Cardiac muscle cell (in vitro differentiated cells and primary cell): ENCODE data around the gene TRAF1. TPM values are rescaled to one million over a fixed set of nuclear protein-coding genes. Genes with fewer than 3 reads are reported as not detected.

ENCODE experiments used
- DNase-seq, 2 donors: peaks; one replicate each; pipeline versions ENCODE4 v3.0.0 to v3.0.0-alpha.2; 2010 to 2017; ENCODE audit warnings: low read depth in 1 of 2, low spot score in 1 of 2
- H3K27ac ChIP-seq: fragments of 200-600 bp; sonication (generic); 2 replicates; pipeline ENCODE4 v1.5.1; 2016
- H3K27me3 ChIP-seq: fragments of 200-600 bp; sonication (generic); 2 replicates; pipeline ENCODE4 v1.6.0; 2016; ENCODE audit warnings: control low read depth
- H3K36me3 ChIP-seq: fragments of 200-600 bp; sonication (generic); 2 replicates; pipeline ENCODE4 v1.5.1; 2016; ENCODE audit warnings: control low read depth
- H3K4me1 ChIP-seq: fragments of 200-600 bp; sonication (generic); 2 replicates; pipeline ENCODE4 v1.8.1; 2017; ENCODE audit warnings: low read depth, mild to moderate bottlenecking, mixed run types
- H3K4me3 ChIP-seq: fragments of 200-600 bp; sonication (generic); 2 replicates; pipeline ENCODE4 v1.5.1; 2016; ENCODE audit warnings: mild to moderate bottlenecking
- H3K9me3 ChIP-seq: fragments of 200-600 bp; sonication (generic); 2 replicates; pipeline ENCODE4 v1.5.1; 2017; ENCODE audit warnings: low read depth, mild to moderate bottlenecking, control low read depth
- CTCF ChIP-seq: IDR thresholded peaks from 2 replicates; pipeline ENCODE4 v1.5.1; 2012; ENCODE audit warnings: low read depth, mild to moderate bottlenecking, low read length
- polyA plus RNA-seq: library from polyadenylated mRNA; unstranded; fragments of >200 nt; fragmentation: Nextera tagmentation; extraction: Ambion mirVana; gene quantifications from 2 replicates; pipeline ENCODE4 v1.2.1, GENCODE V29; 2016
- total RNA-seq: library from RNA; depleted of rRNA; stranded (reverse); fragments of >200 nt; gene quantifications from 2 replicates; pipeline ENCODE4 v1.2.3, GENCODE V29; 2016

The TRAF1 gene
- total and polyA plus RNA-seq, 2 experiments from 2014 or later: 3.5 to 7.5 TPM

- H3K36me3 ChIP-seq: no peaks in the 10 kb centered on the region
- H3K9me3 ChIP-seq: no peaks in the 10 kb centered on the region
- DNase-seq: no peak
- TF ChIP-seq CTCF: no peak
- no peaks in the 10 kb centered on the region for H3K27me3 ChIP-seq
- H3K27ac ChIP-seq: peak overlapping the region; percentile 41
- peaks cover 40% of the 10 kb centered on the region for H3K4me1 ChIP-seq
- H3K4me3 ChIP-seq: no peak overlapping the region
Observed at GRCh38 chr9:120921661-120922181, 4.9 kb downstream of the TRAF1 start.

GRCh38 chr9:120920806-120921178 lies 5.8 kb downstream of the TRAF1 start:
- H3K27me3 ChIP-seq: no peaks in the 10 kb centered on the region
- H3K36me3 ChIP-seq: no peaks in the 10 kb centered on the region
- H3K4me3 ChIP-seq: no peak overlapping the region
- peak overlapping the region; percentile 62 for H3K27ac ChIP-seq
- no peaks in the 10 kb centered on the region for H3K9me3 ChIP-seq
- no peak for TF ChIP-seq CTCF
- no peak for DNase-seq
- H3K4me1 ChIP-seq: peaks cover 37% of the 10 kb centered on the region

- H3K9me3 ChIP-seq: no peaks in the 10 kb centered on the region
- no peaks in the 10 kb centered on the region for H3K36me3 ChIP-seq
- DNase-seq: no peak
- H3K27ac ChIP-seq: peak overlapping the region; percentile 94
- no peak for TF ChIP-seq CTCF
- H3K27me3 ChIP-seq: no peaks in the 10 kb centered on the region
- H3K4me1 ChIP-seq: peaks cover 37% of the 10 kb centered on the region
- no peak overlapping the region for H3K4me3 ChIP-seq
Observed at GRCh38 chr9:120919843-120920805, 6.5 kb downstream of the TRAF1 start.

GRCh38 chr9:120918931-120919842 lies 7.4 kb downstream of the TRAF1 start:
- no peaks in the 10 kb centered on the region for H3K36me3 ChIP-seq
- no peak overlapping the region for H3K4me3 ChIP-seq
- no peak for TF ChIP-seq CTCF
- DNase-seq: peak in 1 of 2 donors; percentile 67
- H3K27ac ChIP-seq: peak overlapping the region; percentile 94
- H3K27me3 ChIP-seq: no peaks in the 10 kb centered on the region
- H3K4me1 ChIP-seq: peaks cover 37% of the 10 kb centered on the region
- H3K9me3 ChIP-seq: no peaks in the 10 kb centered on the region
